Rectal smooth muscle tissue (tissue), 1 donor: ENCODE data around the gene COPS7A.
A peak's percentile ranks its signal among the peaks of the same experiment; 100 is the strongest.

Experiments used
- H3K27ac ChIP-seq: one replicate; pipeline ENCODE4 v1.7.0; 2013; ENCODE audit warnings: low read depth, low read length, inconsistent platforms
- H3K27me3 ChIP-seq: one replicate; pipeline ENCODE4 v1.7.0; 2013; ENCODE audit warnings: low read length; ENCODE audit not compliant: control insufficient read depth, insufficient read depth
- H3K36me3 ChIP-seq: one replicate; pipeline ENCODE4 v1.7.0; 2013; ENCODE audit warnings: low read length; ENCODE audit not compliant: control insufficient read depth, insufficient read depth
- H3K4me1 ChIP-seq: one replicate; pipeline ENCODE4 v1.7.0; 2013; ENCODE audit warnings: low read length; ENCODE audit not compliant: control insufficient read depth, insufficient read depth
- H3K4me3 ChIP-seq: one replicate; pipeline ENCODE4 v1.7.0; 2013; ENCODE audit warnings: low read length
- H3K9ac ChIP-seq: one replicate; pipeline ENCODE4 v1.7.0; 2013; ENCODE audit warnings: low read length

Gene COPS7A, protein sequence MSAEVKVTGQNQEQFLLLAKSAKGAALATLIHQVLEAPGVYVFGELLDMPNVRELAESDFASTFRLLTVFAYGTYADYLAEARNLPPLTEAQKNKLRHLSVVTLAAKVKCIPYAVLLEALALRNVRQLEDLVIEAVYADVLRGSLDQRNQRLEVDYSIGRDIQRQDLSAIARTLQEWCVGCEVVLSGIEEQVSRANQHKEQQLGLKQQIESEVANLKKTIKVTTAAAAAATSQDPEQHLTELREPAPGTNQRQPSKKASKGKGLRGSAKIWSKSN

DNA sequence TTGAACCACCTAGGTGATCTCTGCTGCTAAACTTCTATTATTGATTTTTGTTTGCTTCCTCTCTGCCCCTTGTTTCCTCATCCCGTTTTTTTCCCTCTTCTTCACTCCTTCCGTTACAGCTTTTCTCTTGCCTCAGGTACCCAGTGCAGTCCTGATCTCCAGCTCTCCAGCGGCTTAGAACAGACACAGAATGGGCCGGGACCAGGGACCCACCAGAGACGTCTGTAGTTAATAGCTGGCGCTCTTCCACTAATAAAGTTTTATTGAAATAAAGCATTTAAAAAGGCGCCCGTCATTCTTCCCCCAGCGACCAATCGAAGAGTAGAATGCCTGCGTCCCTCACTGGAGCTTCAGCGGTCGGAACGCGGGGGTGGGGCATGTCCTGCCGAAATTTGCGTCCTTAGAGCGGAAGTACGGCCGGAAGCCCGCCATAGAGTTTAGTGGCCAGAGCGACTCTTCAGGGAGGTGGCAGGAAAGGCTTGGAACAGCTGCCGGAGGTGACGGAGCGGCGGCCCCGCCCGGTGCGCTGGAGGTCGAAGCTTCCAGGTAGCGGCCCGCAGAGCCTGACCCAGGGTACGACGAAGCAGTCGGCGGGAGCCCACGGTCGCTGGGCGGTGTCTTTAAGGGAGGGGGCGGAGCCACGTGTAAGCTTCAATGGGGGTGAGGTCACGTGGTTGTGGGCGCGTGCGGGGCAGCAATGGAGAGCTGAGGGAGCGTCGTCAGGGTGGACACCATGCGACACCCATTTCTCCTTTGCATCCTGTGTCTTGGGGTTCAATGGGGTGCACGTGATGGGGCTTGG lies at the start of gene COPS7A:
TSS of gene COPS7A (plus strand) at position 440 of the 802 bp plus-strand sequence. CDS start 611 bp downstream, outside the sequence.
- Histone ChIP-seq H3K27me3 (no peaks in the 10 kb centered on the region), H3K4me1 (peaks cover 4% of the 10 kb centered on the region), H3K27ac (peak within 1 kb of the TSS; percentile 93)

DNA sequence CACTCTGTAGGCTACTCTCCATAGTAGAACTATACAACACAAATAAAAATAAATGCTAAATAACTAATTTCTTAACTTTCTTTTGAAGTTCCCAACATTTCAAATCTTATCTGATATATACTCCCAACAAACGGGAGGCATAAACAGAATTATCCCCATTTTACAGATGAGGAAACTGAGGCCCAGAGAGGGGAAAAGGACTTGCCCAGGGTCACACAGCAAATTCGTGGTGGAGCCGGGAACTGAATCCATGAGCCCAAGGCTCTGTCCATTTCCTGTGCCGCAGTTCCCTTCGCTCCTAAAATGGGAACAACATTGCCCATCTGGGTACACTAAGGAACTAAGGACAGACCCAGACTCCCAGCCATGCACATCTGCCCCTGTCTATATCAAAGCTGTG lies 46.9 kb upstream of the COPS7A start:
- Histone ChIP-seq H3K36me3 (peaks cover 35% of the 10 kb centered on the region), H3K27me3 (no peaks in the 10 kb centered on the region), H3K4me1 (no peaks in the 10 kb centered on the region), H3K9ac (no peak overlapping the region), H3K4me3 (no peak overlapping the region), H3K27ac (no peak overlapping the region)

More for the DNA sequence above, at the start of gene COPS7A:
- H3K36me3 ChIP-seq, result peaks cover 6% of the 10 kb centered on the region
- H3K9ac ChIP-seq, result peak within 1 kb of the TSS; percentile 71
- peak within 1 kb of the TSS; percentile 77 for H3K4me3 ChIP-seq

DNA sequence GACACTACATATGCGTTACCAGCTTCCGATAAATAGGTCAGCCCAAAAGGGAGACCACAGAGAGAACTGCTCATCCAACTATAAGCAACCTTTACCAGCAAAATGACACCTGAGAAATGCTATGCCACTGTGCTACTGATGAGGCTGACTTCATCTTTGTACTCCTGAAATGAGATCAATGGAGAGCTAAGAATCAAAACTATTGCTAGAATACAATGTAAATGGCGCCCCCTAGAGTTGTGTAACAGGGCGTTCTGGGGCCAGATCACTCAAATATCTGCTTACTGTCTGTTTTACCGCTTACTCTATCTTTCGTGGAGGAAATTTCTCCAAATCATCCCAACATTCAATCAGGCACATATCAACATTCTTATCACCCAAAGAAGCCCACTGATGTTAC lies 39.2 kb upstream of the COPS7A start:
- H3K27me3 ChIP-seq, result no peaks in the 10 kb centered on the region
- no peak overlapping the region for H3K4me3 ChIP-seq
- H3K9ac ChIP-seq, result no peak overlapping the region
- peaks cover 2% of the 10 kb centered on the region for H3K36me3 ChIP-seq
- H3K4me1 ChIP-seq, result peaks cover 14% of the 10 kb centered on the region
- H3K27ac ChIP-seq, result no peak overlapping the region

DNA sequence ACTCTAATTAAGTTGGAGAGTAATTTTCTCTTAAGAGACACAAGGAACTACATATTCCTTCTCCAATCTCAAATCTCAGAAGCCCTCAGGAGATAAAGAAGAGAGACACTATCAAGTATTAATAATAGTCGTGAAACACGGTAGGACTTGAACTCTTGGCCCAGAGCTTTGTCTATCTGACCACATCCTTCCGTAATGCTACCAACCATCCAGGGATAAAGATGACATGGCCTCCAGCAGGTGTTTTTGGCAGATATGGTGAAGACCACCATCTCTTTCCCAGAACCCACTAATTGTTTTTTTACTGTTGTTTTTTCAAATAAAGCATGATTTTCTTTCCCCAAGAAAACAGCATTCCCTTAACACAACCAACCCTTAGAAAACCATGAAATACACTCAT lies 38.0 kb upstream of the COPS7A start:
- Histone ChIP-seq H3K27ac (no peak overlapping the region), H3K4me1 (peaks cover 22% of the 10 kb centered on the region), H3K4me3 (no peak overlapping the region), H3K36me3 (peaks cover 2% of the 10 kb centered on the region), H3K27me3 (no peaks in the 10 kb centered on the region), H3K9ac (no peak overlapping the region)

DNA sequence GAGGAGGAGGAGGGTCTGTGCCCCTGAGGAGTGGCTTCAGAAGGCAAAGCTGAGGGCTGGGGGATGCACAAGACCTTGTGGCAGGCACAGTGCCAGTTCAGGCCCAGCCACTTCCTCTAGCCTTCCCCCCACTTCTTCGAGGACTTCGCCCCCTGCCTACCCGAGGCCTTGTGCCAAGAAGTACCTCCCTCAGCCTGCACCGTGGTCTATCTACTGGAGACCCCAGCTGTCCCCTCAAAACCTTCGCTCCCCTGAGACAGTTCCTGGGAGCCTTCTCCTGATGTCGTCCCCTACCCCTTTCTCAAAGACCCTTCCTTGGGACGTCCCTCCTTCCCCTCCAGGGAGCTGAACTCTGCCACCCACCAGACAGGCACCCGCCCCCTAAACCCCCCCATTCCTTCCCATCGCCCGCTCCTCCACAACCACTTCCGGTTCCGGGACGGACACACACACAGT lies 35.3 kb upstream of the COPS7A start:
- Histone ChIP-seq H3K4me3 (peak overlapping the region; percentile 96), H3K36me3 (peaks cover 2% of the 10 kb centered on the region), H3K27ac (peak overlapping the region; percentile 98), H3K9ac (peak overlapping the region; percentile 63), H3K4me1 (peaks cover 22% of the 10 kb centered on the region), H3K27me3 (no peaks in the 10 kb centered on the region)

DNA sequence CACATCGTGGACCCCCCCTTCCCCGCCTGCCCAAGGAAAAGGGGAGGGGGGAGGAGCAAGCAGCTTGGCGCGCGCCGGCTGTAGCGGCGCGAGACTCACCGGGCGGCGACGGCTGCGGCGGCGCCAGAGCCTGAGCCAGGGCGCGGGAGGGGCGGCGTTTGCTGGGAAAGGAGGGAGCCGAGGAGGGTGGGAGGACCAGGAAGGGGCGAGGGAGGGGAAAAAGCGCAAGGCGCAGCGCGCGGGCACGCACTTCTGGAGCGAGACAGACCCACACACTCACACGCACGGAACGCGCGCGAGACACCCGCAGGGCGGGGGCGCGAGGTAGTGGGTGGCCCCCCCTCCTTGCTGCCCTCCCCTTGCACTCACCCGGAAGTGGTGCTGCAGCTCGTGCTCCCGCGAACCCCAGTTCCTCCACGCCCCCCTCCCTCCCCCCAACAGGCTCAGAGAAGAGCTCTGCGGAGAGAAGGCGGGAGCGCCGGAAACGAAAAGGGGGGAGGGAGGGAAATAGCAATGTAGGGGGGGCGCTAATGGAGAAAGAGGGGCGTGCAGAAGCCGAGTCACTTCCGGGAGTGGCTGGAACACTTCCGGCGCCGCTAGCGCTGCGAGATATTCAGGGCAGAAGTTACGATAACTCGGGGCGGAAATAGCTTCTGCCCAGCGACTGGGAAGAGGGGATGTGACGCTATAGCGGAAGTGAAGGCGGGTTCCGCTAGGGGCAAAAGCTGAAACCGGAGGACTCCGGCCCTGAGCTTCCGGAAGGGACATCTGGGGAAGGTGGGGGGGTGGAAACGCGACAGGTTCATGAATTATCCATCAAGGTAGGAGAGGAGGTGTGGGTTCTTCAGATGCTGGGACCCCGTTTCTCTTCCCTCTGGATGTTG lies 34.6 kb upstream of the COPS7A start, which contains the start of gene ZNF384:
TSS of gene ZNF384 (minus strand) at position 377 of the 884 bp plus-strand sequence. CDS start 9,855 bp downstream, outside the sequence.
- Histone ChIP-seq H3K27me3 (no peaks in the 10 kb centered on the region), H3K27ac (peak within 1 kb of the TSS; percentile 98), H3K4me1 (peaks cover 22% of the 10 kb centered on the region), H3K36me3 (peaks cover 2% of the 10 kb centered on the region), H3K9ac (peak within 1 kb of the TSS; percentile 63), H3K4me3 (peak within 1 kb of the TSS; percentile 96)

DNA sequence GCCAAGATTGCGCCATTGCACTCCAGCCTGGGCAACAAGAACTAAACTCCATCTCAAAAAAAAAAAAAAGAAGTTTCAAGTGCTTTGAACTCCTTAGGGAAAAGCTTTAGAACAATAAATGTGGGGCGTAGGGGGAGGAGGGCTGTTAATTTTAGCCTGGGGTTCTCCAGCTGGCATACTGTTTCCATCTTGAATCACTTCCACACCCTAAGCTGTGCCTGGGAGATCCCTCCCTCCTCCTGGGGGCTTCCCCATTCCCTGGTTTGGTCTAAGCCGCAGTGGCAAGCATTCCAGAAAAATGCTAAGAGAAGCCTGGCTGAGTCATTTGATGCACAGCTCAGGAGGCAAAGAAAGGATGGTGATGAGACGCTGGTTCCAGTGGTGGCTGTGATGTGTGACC lies 32.4 kb upstream of the COPS7A start:
- Histone ChIP-seq H3K27ac (no peak overlapping the region), H3K4me1 (peaks cover 22% of the 10 kb centered on the region), H3K36me3 (no peaks in the 10 kb centered on the region), H3K4me3 (no peak overlapping the region), H3K27me3 (no peaks in the 10 kb centered on the region), H3K9ac (no peak overlapping the region)

DNA sequence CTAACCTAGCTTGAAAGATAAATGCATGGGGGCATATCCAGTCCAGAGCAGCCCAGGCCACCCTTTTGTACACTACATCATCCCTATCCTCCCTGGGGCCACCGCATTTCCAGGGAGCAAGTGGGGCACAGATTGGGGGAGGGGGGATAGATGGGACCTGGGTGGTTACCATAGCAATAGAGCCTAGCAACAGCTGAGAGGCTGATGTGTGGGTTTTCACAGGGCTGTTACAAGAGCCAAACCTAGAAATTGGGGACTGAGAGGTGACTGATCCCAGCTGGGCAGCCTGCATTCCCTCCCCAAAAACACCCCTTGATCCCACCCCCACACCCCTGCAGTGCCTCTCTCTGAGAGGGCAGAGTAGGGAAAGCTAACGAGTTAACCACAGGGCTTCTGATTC lies 31.0 kb upstream of the COPS7A start:
- Histone ChIP-seq H3K27me3 (peaks cover 3% of the 10 kb centered on the region), H3K9ac (no peak overlapping the region), H3K27ac (no peak overlapping the region), H3K36me3 (no peaks in the 10 kb centered on the region), H3K4me1 (peaks cover 12% of the 10 kb centered on the region), H3K4me3 (no peak overlapping the region)

DNA sequence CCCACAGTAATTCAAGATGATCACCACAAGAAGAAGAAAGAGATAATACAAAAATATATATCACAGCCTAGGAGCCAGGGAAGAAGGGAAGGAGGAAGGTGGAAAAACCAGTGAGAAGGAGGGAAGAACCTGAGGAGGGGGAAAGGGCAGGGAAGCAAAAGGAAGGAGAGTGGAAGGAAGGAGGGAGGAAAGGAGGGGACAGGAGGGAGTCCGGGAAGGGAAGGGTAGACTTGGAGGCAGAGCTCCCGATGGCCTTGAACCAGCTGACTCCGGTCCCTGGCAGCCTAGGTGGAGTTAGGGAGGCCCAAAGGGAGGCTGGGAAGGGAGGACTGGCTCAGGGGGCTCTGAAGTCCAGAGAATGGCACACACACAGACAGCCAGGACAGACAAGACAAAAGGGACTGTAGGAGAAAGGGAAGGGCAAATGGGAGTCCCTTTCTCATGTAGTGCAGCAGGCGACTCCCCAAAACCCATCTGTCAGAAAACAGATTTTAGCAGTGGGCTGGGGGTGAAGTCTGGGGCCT lies 30.0 kb upstream of the COPS7A start:
- Histone ChIP-seq H3K4me1 (peaks cover 8% of the 10 kb centered on the region), H3K4me3 (no peak overlapping the region), H3K27ac (no peak overlapping the region), H3K36me3 (no peaks in the 10 kb centered on the region), H3K9ac (no peak overlapping the region), H3K27me3 (peaks cover 7% of the 10 kb centered on the region)

DNA sequence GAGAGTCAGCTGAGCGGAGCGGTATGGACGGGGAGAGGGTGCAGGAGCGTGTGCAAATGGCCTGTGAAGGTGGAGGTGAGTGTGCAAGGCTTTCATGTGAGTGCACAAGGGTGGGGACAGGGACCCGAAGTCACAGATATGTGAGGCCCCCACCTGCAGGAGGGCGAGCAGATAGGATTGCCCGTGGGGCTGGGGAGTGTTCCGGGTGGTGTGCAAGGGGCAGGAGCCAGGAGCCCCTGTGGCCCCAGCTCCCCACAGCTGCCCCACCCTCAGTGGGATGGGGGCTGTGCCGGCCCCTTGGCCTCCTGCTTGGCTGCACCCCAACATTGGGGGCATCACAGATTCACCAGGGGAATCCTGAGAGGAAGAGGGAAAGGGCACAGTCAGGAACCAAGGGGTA lies 29.1 kb upstream of the COPS7A start:
- Histone ChIP-seq H3K27ac (no peak overlapping the region), H3K4me1 (peaks cover 8% of the 10 kb centered on the region), H3K27me3 (peaks cover 11% of the 10 kb centered on the region), H3K9ac (no peak overlapping the region), H3K36me3 (no peaks in the 10 kb centered on the region), H3K4me3 (no peak overlapping the region)

DNA sequence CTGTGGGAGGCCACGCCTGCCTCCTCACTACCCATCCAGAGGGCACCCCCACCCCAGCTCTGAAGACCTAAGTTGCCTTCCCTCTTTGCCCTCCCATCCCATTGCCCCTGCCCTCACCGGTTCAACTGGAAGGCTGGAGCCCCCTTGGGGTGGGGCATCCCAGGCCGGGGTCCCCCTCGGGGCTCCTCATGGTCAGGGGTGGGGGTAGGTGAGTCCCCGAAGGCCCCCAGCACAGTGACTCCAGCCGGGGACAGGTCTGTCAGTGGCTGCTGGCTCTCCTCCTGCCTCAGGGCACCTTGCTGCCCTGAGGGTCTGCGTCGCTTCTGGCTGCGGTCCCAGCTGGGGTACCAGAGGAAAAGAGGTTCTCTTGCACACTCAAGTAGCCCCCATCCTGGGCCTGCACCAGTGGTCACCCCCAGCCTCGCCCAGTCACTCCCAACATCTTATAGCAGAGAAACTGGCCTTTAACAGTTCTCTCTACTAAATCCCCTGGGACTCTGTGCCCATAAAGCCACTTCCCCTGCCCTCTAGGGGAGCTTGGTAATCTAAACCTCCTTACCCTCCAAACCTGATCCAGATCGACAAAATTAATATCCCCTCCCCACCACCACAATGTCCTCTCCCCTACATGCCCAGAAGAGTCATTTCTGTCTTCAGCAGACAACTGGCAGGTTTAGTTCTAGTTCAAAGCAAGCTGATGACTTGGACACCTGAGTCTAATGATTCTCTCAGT lies 28.4 kb upstream of the COPS7A start:
- Histone ChIP-seq H3K27ac (no peak overlapping the region), H3K9ac (no peak overlapping the region), H3K36me3 (no peaks in the 10 kb centered on the region), H3K27me3 (peaks cover 12% of the 10 kb centered on the region), H3K4me1 (peaks cover under 1% of the 10 kb centered on the region), H3K4me3 (no peak overlapping the region)
